ENCODE results near the gene MIEN1. TPM values are rescaled to one million over a fixed set of nuclear protein-coding genes. Genes with fewer than 3 reads are reported as not detected.
A peak's percentile ranks its signal among the peaks of the same experiment; 100 is the strongest.
"Not testable (repeated sequence)": the region's sequence is repeated elsewhere in the genome, so short reads cannot be mapped to it uniquely, and the experiment has no call there.

MIEN1 gene
- polyA plus RNA-seq, 1 experiment, result 78.9 TPM

DNA sequence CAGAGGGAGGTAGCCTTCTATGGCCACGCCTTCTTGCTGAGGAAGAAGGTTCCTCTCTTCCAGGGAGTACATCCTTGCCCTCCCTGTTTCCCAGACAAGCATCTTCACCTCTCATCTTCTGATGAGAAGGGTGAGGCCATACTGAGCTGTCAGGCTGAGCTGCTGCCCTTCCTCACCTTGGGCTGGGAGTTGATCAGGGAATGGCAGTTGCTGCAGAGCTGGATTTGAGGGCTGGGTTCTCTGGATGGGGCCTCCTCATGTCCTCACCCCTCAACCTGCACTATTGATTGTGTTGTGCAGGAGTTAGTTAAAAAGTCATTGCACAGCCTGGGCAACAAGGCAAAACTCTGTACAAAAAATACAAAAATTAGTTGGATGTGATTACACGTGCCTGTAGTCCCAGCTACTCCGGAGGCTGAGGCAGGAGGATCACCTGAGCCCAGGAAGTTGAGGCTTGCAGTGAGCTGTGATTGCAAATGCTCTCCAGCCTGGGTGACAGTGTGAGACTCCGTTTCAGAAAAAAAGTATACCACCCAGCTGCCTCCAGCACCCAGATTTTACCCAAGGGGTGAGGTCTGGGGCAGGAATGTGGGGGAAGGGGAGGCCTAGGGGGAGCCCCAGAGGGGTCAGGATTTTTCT, 28.4 kb downstream of the MIEN1 start:
- ChIA-PET POLR2A (no interaction called here), CTCF (interaction anchor here (2.9 kb wide), 1 partner anchor 28 kb away, joined by 9 read pairs; the partner anchor contains the start of gene MIEN1)
- Histone ChIP-seq H3K4me3 (ENCODE audit: low read depth, low read length) (no peak overlapping the region), H3K27me3 (ENCODE audit: control insufficient read depth, insufficient read depth, low read length) (no peaks in the 10 kb centered on the region), H3K36me3 (ENCODE audit: control insufficient read depth, insufficient read depth, low read length) (peaks cover under 1% of the 10 kb centered on the region)
- DNase-seq (ENCODE audit: low read depth), result no peak
- TF ChIP-seq, protein P1, sequence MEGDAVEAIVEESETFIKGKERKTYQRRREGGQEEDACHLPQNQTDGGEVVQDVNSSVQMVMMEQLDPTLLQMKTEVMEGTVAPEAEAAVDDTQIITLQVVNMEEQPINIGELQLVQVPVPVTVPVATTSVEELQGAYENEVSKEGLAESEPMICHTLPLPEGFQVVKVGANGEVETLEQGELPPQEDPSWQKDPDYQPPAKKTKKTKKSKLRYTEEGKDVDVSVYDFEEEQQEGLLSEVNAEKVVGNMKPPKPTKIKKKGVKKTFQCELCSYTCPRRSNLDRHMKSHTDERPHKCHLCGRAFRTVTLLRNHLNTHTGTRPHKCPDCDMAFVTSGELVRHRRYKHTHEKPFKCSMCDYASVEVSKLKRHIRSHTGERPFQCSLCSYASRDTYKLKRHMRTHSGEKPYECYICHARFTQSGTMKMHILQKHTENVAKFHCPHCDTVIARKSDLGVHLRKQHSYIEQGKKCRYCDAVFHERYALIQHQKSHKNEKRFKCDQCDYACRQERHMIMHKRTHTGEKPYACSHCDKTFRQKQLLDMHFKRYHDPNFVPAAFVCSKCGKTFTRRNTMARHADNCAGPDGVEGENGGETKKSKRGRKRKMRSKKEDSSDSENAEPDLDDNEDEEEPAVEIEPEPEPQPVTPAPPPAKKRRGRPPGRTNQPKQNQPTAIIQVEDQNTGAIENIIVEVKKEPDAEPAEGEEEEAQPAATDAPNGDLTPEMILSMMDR (IDR thresholded peaks at IDR 0.05; ENCODE audit: insufficient read depth, low read depth, low read length), result no peak

DNA sequence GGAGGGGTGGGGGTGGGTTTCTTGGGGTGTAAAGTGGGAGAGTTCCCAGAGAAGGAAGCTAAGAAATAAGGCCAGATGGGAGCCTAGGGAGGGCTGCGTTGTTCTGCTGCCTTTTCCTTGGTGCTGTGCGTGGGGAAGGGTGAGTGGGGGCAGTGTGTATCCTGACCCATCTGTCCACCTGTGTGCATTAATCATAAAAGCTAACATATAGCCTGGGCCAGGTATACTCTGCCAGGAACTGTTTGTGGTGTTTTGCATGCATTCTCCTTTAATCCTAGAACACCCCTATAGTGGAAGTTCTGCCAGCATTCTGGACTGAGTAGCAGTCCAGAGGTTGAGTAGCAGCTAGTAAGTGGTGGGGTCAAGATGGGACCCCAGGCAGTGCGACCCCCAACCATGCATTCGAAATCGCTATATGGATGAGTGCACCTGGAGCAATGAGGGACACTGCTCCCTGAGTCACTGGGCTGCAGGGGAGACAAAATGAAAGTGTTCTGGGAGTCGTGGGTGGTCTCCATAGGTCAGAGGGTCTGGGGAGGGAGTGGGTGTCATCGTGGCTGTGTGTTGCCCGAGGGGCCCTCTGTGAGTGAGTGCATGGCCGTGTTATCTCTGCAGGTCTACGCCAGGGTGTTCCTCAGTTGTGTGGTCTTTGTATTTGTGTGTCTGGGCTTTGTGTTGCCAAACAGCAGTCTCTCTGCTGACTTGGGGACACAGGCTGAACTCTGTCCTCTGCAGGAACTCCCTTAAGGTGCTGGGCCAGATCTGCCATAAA, 29.1 kb downstream of the MIEN1 start:
- H3K4me3 ChIP-seq (ENCODE audit: low read depth, low read length), result peak overlapping the region; percentile 84
- POLR2A ChIA-PET, result no interaction called here
- CTCF ChIA-PET, result interaction anchor here (1.2 to 3.2 kb wide), 6 partner anchors 28 to 79 kb away, joined by 3 to 18 read pairs (median 6); partner anchors contain the start of gene MIEN1

GRCh38 chr17:39700148-39700987, 30.0 kb downstream of the MIEN1 start:
- TF ChIP-seq, protein P1 (IDR thresholded peaks at IDR 0.05; ENCODE audit: insufficient read depth, low read depth, low read length), result no peak
- CTCF ChIA-PET, result interaction anchor here (1.0 to 3.2 kb wide), 12 partner anchors 10 to 78 kb away, joined by 3 to 18 read pairs (median 5); partner anchors contain the start of genes MIEN1 and PGAP3
- peak overlapping the region; percentile 84 for H3K4me3 ChIP-seq (ENCODE audit: low read depth, low read length)
- no peak for DNase-seq (ENCODE audit: low read depth)
- H3K36me3 ChIP-seq (ENCODE audit: control insufficient read depth, insufficient read depth, low read length), result no peaks in the 10 kb centered on the region; the same call in 1 of the 2 replicates
- POLR2A ChIA-PET, result interaction anchor here (1.7 kb wide), 1 partner anchor 12 kb away, joined by 16 read pairs; the partner anchor contains the start of gene PGAP3
- no peaks in the 10 kb centered on the region for H3K27me3 ChIP-seq (ENCODE audit: control insufficient read depth, insufficient read depth, low read length)

More for the DNA sequence above, 29.1 kb downstream of the MIEN1 start:
- Histone ChIP-seq H3K27me3 (ENCODE audit: control insufficient read depth, insufficient read depth, low read length) (no peaks in the 10 kb centered on the region), H3K36me3 (ENCODE audit: control insufficient read depth, insufficient read depth, low read length) (no peaks in the 10 kb centered on the region; the same call in 1 of the 2 replicates)
- DNase-seq (ENCODE audit: low read depth), result no peak
- TF ChIP-seq, protein P1 (IDR thresholded peaks at IDR 0.05; ENCODE audit: insufficient read depth, low read depth, low read length), result no peak

DNA sequence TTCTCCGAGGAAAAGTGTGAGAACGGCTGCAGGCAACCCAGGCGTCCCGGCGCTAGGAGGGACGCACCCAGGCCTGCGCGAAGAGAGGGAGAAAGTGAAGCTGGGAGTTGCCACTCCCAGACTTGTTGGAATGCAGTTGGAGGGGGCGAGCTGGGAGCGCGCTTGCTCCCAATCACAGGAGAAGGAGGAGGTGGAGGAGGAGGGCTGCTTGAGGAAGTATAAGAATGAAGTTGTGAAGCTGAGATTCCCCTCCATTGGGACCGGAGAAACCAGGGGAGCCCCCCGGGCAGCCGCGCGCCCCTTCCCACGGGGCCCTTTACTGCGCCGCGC, 30.5 kb downstream of the MIEN1 start, which contains the start of gene ERBB2:
Gene ERBB2, plus strand, starts transcription at position 247 of the 330 bp plus-strand sequence. CDS start 175 bp downstream, outside the sequence.
- POLR2A ChIA-PET, result interaction anchor here (1.7 kb wide), 1 partner anchor 12 kb away, joined by 16 read pairs; the partner anchor contains the start of gene PGAP3
- Histone ChIP-seq H3K4me3 (ENCODE audit: low read depth, low read length) (peak within 1 kb of the TSS; percentile 84), H3K36me3 (ENCODE audit: control insufficient read depth, insufficient read depth, low read length) (no peaks in the 10 kb centered on the region; the same call in 1 of the 2 replicates), H3K27me3 (ENCODE audit: control insufficient read depth, insufficient read depth, low read length) (no peaks in the 10 kb centered on the region)
- CTCF ChIA-PET, result interaction anchor here (1.0 to 3.2 kb wide), 10 partner anchors 11 to 77 kb away, joined by 3 to 18 read pairs (median 5); partner anchors contain the start of genes MIEN1 and PGAP3
- peak; percentile 33 for DNase-seq (ENCODE audit: low read depth)
- TF ChIP-seq, protein P1 (IDR thresholded peaks at IDR 0.05; ENCODE audit: insufficient read depth, low read depth, low read length), result no peak

DNA sequence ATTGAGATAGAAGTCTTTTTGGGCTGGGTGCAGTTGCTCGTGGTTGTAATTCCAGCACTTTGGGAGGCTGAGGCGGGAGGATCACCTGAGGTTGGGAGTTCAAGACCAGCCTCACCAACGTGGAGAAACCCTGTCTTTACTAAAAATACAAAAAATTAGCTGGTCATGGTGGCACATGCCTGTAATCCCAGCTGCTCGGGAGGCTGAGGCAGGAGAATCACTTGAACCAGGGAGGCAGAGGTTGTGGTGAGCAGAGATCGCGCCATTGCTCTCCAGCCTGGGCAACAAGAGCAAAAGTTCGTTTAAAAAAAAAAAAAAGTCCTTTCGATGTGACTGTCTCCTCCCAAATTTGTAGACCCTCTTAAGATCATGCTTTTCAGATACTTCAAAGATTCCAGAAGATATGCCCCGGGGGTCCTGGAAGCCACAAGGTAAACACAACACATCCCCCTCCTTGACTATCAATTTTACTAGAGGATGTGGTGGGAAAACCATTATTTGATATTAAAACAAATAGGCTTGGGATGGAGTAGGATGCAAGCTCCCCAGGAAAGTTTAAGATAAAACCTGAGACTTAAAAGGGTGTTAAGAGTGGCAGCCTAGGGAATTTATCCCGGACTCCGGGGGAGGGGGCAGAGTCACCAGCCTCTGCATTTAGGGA, 31.0 kb downstream of the MIEN1 start:
- ChIA-PET POLR2A (interaction anchor here (1.7 kb wide), 1 partner anchor 11 kb away, joined by 16 read pairs; the partner anchor contains the start of gene PGAP3), CTCF (interaction anchor here (0.5 to 3.2 kb wide), 12 partner anchors 11 to 77 kb away, joined by 3 to 18 read pairs (median 4); partner anchors contain the start of genes MIEN1, PGAP3 and PNMT)
- not testable (repeated sequence) for H3K36me3 ChIP-seq (ENCODE audit: control insufficient read depth, insufficient read depth, low read length); H3K27me3 ChIP-seq (ENCODE audit: control insufficient read depth, insufficient read depth, low read length); DNase-seq (ENCODE audit: low read depth)
- peak overlapping the region; percentile 84 for H3K4me3 ChIP-seq (ENCODE audit: low read depth, low read length)
